Measurements from ENCODE around the gene AOPEP. TPM values are rescaled to one million over a fixed set of nuclear protein-coding genes. Genes with fewer than 3 reads are reported as not detected.

The AOPEP gene
- polyA plus RNA-seq, 1 experiment, result 40.0 TPM

DNA sequence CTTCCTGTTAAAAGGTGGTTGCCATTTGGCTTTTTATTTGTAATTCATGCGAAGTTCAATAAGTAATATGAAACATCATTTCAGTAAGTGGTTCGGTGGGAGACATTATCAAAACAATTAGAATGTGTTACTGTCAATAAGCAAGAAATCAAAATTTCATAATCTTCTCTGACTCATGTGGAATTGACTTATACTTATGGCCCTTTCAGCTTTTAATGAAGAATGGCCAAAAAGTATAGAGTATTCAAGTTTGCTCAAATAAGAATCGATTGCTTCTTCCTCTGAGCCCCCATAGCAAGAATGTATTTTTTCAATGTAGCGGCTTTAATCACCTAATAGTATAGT lies 174.5 kb downstream of the AOPEP start:
- Histone ChIP-seq H3K9me3 (ENCODE audit: control insufficient read depth, insufficient read depth, low read length) (no peaks in the 10 kb centered on the region), H3K4me3 (ENCODE audit: low read depth, low read length) (no peak overlapping the region), H3K27me3 (ENCODE audit: control insufficient read depth, insufficient read depth, low read length) (no peaks in the 10 kb centered on the region), H3K27ac (ENCODE audit: low read depth, low read length) (no peak overlapping the region)
- CTCF ChIA-PET, result no interaction called here
- POLR2A ChIA-PET, result interaction anchor here (0.6 to 1.1 kb wide), 4 partner anchors 19 to 119 kb away, joined by 4 to 5 read pairs (median 4); no protein-coding TSS in a partner anchor
- TF ChIP-seq, protein P1, sequence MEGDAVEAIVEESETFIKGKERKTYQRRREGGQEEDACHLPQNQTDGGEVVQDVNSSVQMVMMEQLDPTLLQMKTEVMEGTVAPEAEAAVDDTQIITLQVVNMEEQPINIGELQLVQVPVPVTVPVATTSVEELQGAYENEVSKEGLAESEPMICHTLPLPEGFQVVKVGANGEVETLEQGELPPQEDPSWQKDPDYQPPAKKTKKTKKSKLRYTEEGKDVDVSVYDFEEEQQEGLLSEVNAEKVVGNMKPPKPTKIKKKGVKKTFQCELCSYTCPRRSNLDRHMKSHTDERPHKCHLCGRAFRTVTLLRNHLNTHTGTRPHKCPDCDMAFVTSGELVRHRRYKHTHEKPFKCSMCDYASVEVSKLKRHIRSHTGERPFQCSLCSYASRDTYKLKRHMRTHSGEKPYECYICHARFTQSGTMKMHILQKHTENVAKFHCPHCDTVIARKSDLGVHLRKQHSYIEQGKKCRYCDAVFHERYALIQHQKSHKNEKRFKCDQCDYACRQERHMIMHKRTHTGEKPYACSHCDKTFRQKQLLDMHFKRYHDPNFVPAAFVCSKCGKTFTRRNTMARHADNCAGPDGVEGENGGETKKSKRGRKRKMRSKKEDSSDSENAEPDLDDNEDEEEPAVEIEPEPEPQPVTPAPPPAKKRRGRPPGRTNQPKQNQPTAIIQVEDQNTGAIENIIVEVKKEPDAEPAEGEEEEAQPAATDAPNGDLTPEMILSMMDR (IDR thresholded peaks at IDR 0.05; ENCODE audit: low read depth, low read length), result no peak
- no peak for DNase-seq (ENCODE audit: low read depth, low spot score)

- Histone ChIP-seq H3K4me3 (ENCODE audit: low read depth, low read length) (no peak overlapping the region), H3K27ac (ENCODE audit: low read depth, low read length) (peak overlapping the region; percentile 39), H3K9me3 (ENCODE audit: control insufficient read depth, insufficient read depth, low read length) (no peaks in the 10 kb centered on the region), H3K27me3 (ENCODE audit: control insufficient read depth, insufficient read depth, low read length) (no peaks in the 10 kb centered on the region)
- peak; percentile 42 for DNase-seq (ENCODE audit: low read depth, low spot score)
- CTCF ChIA-PET, result interaction anchor here (0.6 to 1.7 kb wide), 5 partner anchors 92 to 364 kb away, joined by 3 to 6 read pairs (median 4); no protein-coding TSS in a partner anchor
- TF ChIP-seq, protein P1 (IDR thresholded peaks at IDR 0.05; ENCODE audit: low read depth, low read length), result no peak
- POLR2A ChIA-PET, result interaction anchor here (0.6 to 1.4 kb wide), 11 partner anchors 9 to 188 kb away, joined by 3 to 14 read pairs (median 4); no protein-coding TSS in a partner anchor
Observed at GRCh38 chr9:94903961-94904421, 177.5 kb downstream of the AOPEP start.

DNA sequence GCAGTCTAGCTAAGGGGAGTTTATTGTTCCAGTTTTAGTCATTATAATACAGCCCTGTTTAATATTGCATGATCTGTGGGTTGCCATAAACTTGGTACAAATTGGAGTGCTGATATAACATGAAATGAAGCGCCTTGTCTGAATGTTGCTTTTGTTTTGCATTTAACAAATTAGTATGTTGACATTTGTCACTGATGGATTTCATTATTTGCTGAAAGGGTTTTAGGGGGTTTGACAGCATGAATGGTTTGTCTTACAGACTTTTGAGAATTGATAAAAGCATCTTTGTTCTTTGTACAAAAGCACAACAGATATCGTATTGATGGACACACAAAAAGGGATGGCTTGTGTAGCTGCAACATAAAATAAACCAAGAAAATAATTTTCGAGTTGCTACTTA lies 178.3 kb downstream of the AOPEP start:
- no peak overlapping the region for H3K27ac ChIP-seq (ENCODE audit: low read depth, low read length)
- CTCF ChIA-PET, result interaction anchor here (1.7 kb wide), 1 partner anchor 122 kb away, joined by 6 read pairs; no protein-coding TSS in a partner anchor

DNA sequence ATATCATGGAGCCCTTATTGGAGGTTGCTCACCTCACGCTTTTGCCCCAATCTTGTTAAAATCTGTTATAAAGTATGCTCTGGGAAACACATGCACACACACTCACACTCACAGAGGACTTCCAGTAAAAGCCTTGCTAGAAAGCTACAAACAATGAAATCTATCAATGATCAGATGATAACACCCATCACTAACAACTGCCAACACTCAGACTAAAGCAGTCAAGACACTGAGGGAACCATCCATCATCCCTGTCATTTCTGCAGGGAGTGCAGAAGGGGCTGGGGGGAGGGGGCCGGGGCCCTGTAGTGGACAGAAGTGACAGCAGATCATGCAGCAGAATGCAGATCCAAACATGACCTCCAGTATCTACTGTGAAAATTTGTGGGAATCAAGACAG lies 179.1 kb downstream of the AOPEP start:
- Histone ChIP-seq H3K27me3 (ENCODE audit: control insufficient read depth, insufficient read depth, low read length) (no peaks in the 10 kb centered on the region), H3K4me3 (ENCODE audit: low read depth, low read length) (no peak overlapping the region), H3K9me3 (ENCODE audit: control insufficient read depth, insufficient read depth, low read length) (no peaks in the 10 kb centered on the region), H3K27ac (ENCODE audit: low read depth, low read length) (no peak overlapping the region)
- TF ChIP-seq, protein P1 (IDR thresholded peaks at IDR 0.05; ENCODE audit: low read depth, low read length), result no peak
- CTCF ChIA-PET, result no interaction called here
- POLR2A ChIA-PET, result no interaction called here
- no peak for DNase-seq (ENCODE audit: low read depth, low spot score)

More for the DNA sequence above, 178.3 kb downstream of the AOPEP start:
- POLR2A ChIA-PET, result interaction anchor here (1.2 to 1.4 kb wide), 2 partner anchors 9 to 37 kb away, joined by 8 read pairs; no protein-coding TSS in a partner anchor
- no peak for DNase-seq (ENCODE audit: low read depth, low spot score)
- no peaks in the 10 kb centered on the region for H3K9me3 ChIP-seq (ENCODE audit: control insufficient read depth, insufficient read depth, low read length)
- TF ChIP-seq, protein P1 (IDR thresholded peaks at IDR 0.05; ENCODE audit: low read depth, low read length), result no peak
- H3K27me3 ChIP-seq (ENCODE audit: control insufficient read depth, insufficient read depth, low read length), result no peaks in the 10 kb centered on the region
- no peak overlapping the region for H3K4me3 ChIP-seq (ENCODE audit: low read depth, low read length)

DNA sequence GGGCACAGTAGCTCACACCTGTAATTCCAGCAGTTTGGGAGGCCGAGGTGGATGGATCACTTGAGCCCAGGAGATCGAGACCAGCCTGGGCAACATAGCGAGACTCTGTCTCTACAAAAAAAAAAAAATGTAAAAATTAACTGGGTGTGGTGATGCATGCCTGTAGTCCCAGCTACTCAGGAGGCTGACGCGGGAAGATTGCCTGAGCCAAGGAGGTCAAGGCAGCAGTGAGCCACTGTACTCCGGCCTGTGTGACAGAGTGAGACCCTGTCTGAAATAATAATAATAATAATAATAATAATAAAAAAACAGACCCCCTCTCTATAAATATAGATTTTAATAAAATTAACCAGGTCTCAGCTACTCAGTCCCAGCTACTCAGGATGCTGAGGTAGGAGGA lies 179.7 kb downstream of the AOPEP start:
- DNase-seq (ENCODE audit: low read depth, low spot score), result no peak
- Histone ChIP-seq H3K27me3 (ENCODE audit: control insufficient read depth, insufficient read depth, low read length) (no peaks in the 10 kb centered on the region), H3K4me3 (ENCODE audit: low read depth, low read length) (no peak overlapping the region), H3K9me3 (ENCODE audit: control insufficient read depth, insufficient read depth, low read length) (no peaks in the 10 kb centered on the region), H3K27ac (ENCODE audit: low read depth, low read length) (no peak overlapping the region)
- POLR2A ChIA-PET, result no interaction called here
- CTCF ChIA-PET, result no interaction called here
- TF ChIP-seq, protein P1 (IDR thresholded peaks at IDR 0.05; ENCODE audit: low read depth, low read length), result no peak
